ENCODE measurements around the gene GNB2. TPM values are rescaled to one million over a fixed set of nuclear protein-coding genes. Genes with fewer than 3 reads are reported as not detected.
"Not testable (repeated sequence)": the region's sequence is repeated elsewhere in the genome, so short reads cannot be mapped to it uniquely, and the experiment has no call there.

GNB2 gene
- total RNA-seq, 1 experiment from 2014 or later: 70.6 TPM

GRCh38 chr7:100687751-100688300, 14.3 kb downstream of the GNB2 start:
- H3K4me3 ChIP-seq: no peak overlapping the region
- DNase-seq (ENCODE audit: low read depth in 1 of 2, low spot score in 2 of 2): no peak
- H3K9me3 ChIP-seq (replicated peaks): no peaks in the 10 kb centered on the region
- peaks cover 11% of the 10 kb centered on the region for H3K4me1 ChIP-seq (replicated peaks)
- no peak overlapping the region for H3K27ac ChIP-seq
- H3K27me3 ChIP-seq (replicated peaks): no peaks in the 10 kb centered on the region
- peaks cover 56% of the 10 kb centered on the region for H3K36me3 ChIP-seq

DNA sequence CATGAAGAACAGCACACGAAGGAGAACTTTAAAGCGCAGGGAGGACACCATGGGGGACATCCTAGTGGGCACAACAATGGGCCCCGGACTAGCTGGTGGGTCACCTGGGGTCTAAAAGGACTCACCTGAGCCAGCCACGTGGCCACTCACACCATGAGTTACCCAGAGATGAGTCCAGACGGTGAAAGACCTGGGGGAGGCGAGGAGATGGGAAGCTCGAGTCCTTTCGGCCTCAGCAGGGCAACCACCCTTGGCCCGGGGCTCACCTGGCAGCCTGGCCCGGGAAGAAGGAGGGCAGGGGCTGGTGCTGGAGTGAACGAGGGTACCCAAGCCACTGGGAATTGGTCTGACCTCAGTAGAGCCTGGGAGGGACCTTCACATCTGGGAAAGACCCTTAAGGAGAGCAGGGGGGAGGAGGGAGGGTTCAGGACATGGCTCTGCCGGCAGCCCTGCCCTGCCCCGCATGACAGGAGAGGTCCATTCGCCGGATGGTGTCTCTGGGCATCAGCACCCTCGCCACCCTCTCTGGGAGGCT, 14.9 kb downstream of the GNB2 start:
- no peaks in the 10 kb centered on the region for H3K9me3 ChIP-seq (replicated peaks)
- no peak overlapping the region for H3K4me3 ChIP-seq
- no peak overlapping the region for H3K27ac ChIP-seq
- no peaks in the 10 kb centered on the region for H3K27me3 ChIP-seq (replicated peaks)
- no peak for DNase-seq (ENCODE audit: low read depth in 1 of 2, low spot score in 2 of 2)
- peaks cover 53% of the 10 kb centered on the region for H3K36me3 ChIP-seq
- peaks cover 12% of the 10 kb centered on the region for H3K4me1 ChIP-seq (replicated peaks)

DNA sequence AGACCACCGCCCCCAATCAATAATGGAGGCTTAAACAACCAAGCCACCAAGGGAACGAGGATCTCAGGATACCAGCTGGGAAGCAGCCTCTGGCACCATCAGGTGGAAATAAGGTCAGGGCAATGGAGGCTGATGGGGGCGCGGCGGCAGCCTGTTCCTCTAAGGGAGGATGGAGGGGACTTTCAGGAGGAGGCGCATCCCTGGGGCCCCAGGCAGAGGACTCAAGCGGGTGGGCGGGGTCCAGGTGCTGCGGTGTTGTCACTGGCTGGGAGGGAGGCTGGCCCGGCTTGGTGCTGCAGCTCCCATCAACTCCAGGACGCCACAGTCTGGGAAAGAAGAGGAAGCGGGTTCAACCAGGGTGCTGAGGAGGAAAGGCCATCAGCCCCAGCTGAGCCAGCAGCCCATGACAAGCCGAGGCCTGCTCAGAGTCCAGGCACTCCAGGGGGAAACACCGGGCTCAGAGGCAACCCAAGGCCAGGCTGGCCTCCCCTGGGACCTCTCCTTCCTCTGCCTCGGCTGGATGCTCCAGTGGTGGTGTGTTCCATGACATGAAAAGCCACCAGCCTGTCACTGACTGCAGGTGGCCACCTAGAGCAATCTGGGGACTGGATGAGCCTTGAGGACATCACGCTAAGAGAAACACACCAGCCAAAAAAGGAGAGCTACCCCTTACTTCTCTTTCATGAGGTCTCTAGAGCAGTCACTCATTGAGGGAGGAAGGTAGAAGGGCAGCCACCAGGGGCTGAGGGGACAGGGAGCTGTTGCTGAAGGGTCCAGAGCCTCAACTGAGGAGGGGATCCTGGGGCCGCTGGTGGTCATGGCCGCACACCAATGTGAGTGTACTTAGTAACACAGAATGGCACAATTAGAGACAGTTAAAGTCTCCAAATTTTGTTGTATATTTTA, 15.9 kb downstream of the GNB2 start:
- peaks cover 45% of the 10 kb centered on the region for H3K36me3 ChIP-seq
- H3K4me1 ChIP-seq (replicated peaks): peaks cover 12% of the 10 kb centered on the region
- no peak overlapping the region for H3K27ac ChIP-seq

GRCh38 chr7:100691676-100692577, 18.4 kb downstream of the GNB2 start:
- peak; percentile 56 to 67 for DNase-seq (ENCODE audit: low read depth in 1 of 2, low spot score in 2 of 2)
- Histone ChIP-seq H3K4me3 (peak overlapping the region; percentile 89; the same call in 1 of the 2 replicates), H3K27ac (no peak overlapping the region), H3K4me1 (replicated peaks) (peaks cover 12% of the 10 kb centered on the region), H3K9me3 (replicated peaks) (0 out of 2 replicates have a peak, but pooled peaks cover 2% of the 10 kb centered on the region), H3K27me3 (replicated peaks) (peaks cover 7% of the 10 kb centered on the region), H3K36me3 (peaks cover 26% of the 10 kb centered on the region)

More for the DNA sequence above, 15.9 kb downstream of the GNB2 start:
- H3K27me3 ChIP-seq (replicated peaks): no peaks in the 10 kb centered on the region
- peak in 1 of 2 experiments; percentile 39 for DNase-seq (ENCODE audit: low read depth in 1 of 2, low spot score in 2 of 2)
- H3K4me3 ChIP-seq: no peak overlapping the region
- no peaks in the 10 kb centered on the region for H3K9me3 ChIP-seq (replicated peaks)

DNA sequence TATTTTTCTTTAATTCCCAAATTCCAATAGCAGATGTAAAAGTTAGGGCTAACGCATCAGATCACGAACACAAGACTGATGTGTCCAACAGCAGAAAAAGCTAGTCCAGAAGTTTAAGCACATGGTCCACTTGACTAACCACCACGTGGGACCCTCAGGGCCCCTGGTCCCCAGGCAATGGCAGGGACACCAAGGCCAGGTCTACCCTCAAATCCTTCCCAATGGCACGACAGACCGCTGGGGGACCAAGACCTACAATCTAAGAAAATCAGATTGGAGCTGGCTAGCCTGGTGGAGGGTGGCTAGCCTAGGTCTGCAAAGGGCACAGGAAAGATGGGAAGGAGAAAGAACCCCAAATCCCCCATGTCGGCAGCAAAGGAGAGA, 19.0 kb downstream of the GNB2 start:
- H3K27me3 ChIP-seq (replicated peaks): peaks cover 7% of the 10 kb centered on the region
- peaks cover 21% of the 10 kb centered on the region for H3K36me3 ChIP-seq
- H3K4me1 ChIP-seq (replicated peaks): peaks cover 12% of the 10 kb centered on the region
- H3K9me3 ChIP-seq (replicated peaks): 0 out of 2 replicates have a peak, but pooled peaks cover 2% of the 10 kb centered on the region
- H3K4me3 ChIP-seq: peak overlapping the region; percentile 89
- H3K27ac ChIP-seq: no peak overlapping the region
- no peak for DNase-seq (ENCODE audit: low read depth in 1 of 2, low spot score in 2 of 2)

DNA sequence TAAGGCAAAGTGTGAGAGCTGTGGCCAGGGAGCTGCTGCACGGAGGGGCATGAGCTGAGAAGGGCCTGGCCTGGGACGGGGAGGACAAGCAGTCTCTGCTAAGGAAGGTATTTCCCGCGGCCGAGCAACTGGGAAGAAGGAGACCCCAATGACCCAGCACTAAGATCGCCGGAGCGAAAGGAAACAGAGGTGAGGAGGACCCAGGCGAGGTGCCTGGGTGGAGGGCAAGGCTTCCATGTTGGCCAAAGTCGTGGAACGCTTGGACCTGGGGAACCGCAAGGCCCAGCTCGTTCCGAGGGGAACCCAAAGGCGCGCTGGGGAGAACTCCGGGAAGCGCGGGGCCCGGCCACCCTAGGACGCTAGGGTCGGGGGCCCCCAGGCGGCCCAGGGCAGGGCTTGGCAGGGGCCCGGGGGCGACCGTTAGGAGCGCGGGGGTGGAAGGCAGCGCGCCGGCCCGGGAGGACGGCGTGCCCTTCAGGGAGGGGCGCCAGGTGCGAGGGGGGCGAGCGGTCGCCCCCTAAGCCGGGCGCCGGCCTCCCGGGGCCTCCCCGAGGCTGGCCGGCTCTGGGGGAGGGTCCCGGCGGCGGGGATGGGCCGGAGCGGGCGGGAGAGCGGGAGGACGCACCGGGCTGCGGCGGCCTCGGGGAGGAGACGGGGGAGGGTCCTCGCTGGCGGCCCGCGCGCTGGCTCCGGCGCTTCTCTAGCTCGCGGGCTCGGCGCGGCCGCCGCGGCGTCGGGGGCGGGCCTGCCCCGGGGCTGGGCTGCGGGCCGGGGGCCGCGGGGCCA, 20.0 kb downstream of the GNB2 start:
- H3K27ac ChIP-seq: no peak overlapping the region
- peaks cover 7% of the 10 kb centered on the region for H3K27me3 ChIP-seq (replicated peaks)
- 0 out of 2 replicates have a peak, but pooled peaks cover 2% of the 10 kb centered on the region for H3K9me3 ChIP-seq (replicated peaks)
- peaks cover 15% of the 10 kb centered on the region for H3K36me3 ChIP-seq
- peak overlapping the region; percentile 89 for H3K4me3 ChIP-seq
- peak; percentile 25 to 43 for DNase-seq (ENCODE audit: low read depth in 1 of 2, low spot score in 2 of 2)
- H3K4me1 ChIP-seq (replicated peaks): peaks cover 12% of the 10 kb centered on the region

- Histone ChIP-seq H3K9me3 (replicated peaks) (0 out of 2 replicates have a peak, but pooled peaks cover 2% of the 10 kb centered on the region), H3K27me3 (replicated peaks) (peaks cover 12% of the 10 kb centered on the region), H3K4me3 (peak within 1 kb of the TSS; percentile 89), H3K4me1 (replicated peaks) (peaks cover 12% of the 10 kb centered on the region), H3K27ac (no peak within 1 kb of the TSS), H3K36me3 (peaks cover 12% of the 10 kb centered on the region)
- peak; percentile 14 to 65 for DNase-seq (ENCODE audit: low read depth in 1 of 2, low spot score in 2 of 2)
Measured at GRCh38 chr7:100694098-100694745, 20.7 kb downstream of the GNB2 start, which contains the start of gene GIGYF1. Gene GIGYF1 (minus strand): TSS chr7:100694250. CDS start chr7:100688238, 6,012 bp downstream.

GRCh38 chr7:100696123-100696521, 22.6 kb downstream of the GNB2 start:
- no peak for DNase-seq (ENCODE audit: low read depth in 1 of 2, low spot score in 2 of 2)
- Histone ChIP-seq H3K27ac (no peak overlapping the region), H3K36me3 (peaks cover 12% of the 10 kb centered on the region), H3K4me1 (replicated peaks) (peaks cover 12% of the 10 kb centered on the region), H3K9me3 (replicated peaks) (peaks cover 2% of the 10 kb centered on the region; the same call in 1 of the 2 replicates), H3K4me3 (no peak overlapping the region), H3K27me3 (replicated peaks) (peaks cover 20% of the 10 kb centered on the region)

- DNase-seq (ENCODE audit: low read depth in 1 of 2, low spot score in 2 of 2): no peak
- Histone ChIP-seq H3K9me3 (replicated peaks) (peaks cover 2% of the 10 kb centered on the region; the same call in 1 of the 2 replicates), H3K4me3 (no peak overlapping the region), H3K27ac (no peak overlapping the region), H3K4me1 (replicated peaks) (no peaks in the 10 kb centered on the region), H3K27me3 (replicated peaks) (peaks cover 26% of the 10 kb centered on the region), H3K36me3 (no peaks in the 10 kb centered on the region)
Measured at GRCh38 chr7:100699018-100699417, 25.5 kb downstream of the GNB2 start.

DNA sequence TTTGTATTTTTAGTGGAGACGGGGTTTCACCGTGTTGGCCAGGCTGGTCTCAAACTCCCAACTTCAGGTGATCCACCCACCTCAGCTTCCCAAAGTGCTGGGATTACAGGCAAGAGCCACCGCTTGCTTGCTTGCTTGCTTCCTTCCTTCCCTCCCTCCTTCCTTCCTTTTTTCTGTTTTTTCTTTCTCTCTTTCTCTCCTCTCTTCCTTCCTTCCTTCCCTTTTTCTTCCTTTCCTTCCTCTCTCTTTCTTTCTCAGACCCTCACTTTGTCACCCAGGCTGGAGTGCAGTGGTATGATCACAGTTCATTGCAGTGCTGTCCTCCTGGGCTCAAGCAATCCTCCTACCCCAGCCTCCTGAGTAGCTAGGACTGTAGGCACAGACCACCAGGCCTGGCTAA, 27.5 kb downstream of the GNB2 start:
- H3K27me3 ChIP-seq (replicated peaks): peaks cover 19% of the 10 kb centered on the region
- H3K36me3 ChIP-seq; H3K27ac ChIP-seq; H3K9me3 ChIP-seq (replicated peaks); H3K4me1 ChIP-seq (replicated peaks); DNase-seq (ENCODE audit: low read depth in 1 of 2, low spot score in 2 of 2); H3K4me3 ChIP-seq: not testable (repeated sequence)

DNA sequence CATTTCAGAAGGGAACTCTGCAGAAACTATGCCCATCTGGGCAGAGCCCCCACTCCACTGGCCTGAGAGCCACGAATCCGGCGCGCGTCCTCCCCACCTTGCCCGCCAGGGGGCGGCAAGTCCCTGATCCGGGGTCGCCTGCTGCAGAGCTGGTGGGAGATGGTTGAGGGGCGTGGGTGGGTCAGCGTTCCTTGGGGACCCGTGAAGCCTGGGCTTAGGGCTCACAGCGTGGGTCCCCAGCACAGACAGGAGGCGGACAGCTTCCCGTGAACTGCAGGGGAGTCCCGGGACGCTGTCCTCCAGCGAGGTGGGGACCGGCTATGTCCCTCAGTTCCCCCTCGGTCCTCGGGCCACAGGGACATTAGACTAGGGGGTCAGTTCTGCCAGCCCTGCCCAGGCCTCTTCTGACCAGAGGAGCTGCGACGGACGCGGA, 31.8 kb downstream of the GNB2 start:
- H3K4me3 ChIP-seq: peak overlapping the region; percentile 87
- peaks cover 19% of the 10 kb centered on the region for H3K36me3 ChIP-seq
- peak; percentile 83 to 97 for DNase-seq (ENCODE audit: low read depth in 1 of 2, low spot score in 2 of 2)
- peak overlapping the region; percentile 60 for H3K27ac ChIP-seq
- peaks cover 17% of the 10 kb centered on the region for H3K4me1 ChIP-seq (replicated peaks)
- peaks cover 6% of the 10 kb centered on the region for H3K27me3 ChIP-seq (replicated peaks)
- no peaks in the 10 kb centered on the region for H3K9me3 ChIP-seq (replicated peaks)

Measured in SJSA1 (cell line).